HG03066 (cell line): ENCODE measurements around the gene CTXN1.
A peak's percentile ranks its signal among the peaks of the same experiment; 100 is the strongest.

Source experiments
- ATAC-seq: cut with Tn5 transposase; IDR thresholded peaks from one replicate; pipeline ENCODE4 v1.9.1; 2021; ENCODE audit warnings: low read depth; ENCODE audit not compliant: unreplicated experiment

The CTXN1 gene

DNA sequence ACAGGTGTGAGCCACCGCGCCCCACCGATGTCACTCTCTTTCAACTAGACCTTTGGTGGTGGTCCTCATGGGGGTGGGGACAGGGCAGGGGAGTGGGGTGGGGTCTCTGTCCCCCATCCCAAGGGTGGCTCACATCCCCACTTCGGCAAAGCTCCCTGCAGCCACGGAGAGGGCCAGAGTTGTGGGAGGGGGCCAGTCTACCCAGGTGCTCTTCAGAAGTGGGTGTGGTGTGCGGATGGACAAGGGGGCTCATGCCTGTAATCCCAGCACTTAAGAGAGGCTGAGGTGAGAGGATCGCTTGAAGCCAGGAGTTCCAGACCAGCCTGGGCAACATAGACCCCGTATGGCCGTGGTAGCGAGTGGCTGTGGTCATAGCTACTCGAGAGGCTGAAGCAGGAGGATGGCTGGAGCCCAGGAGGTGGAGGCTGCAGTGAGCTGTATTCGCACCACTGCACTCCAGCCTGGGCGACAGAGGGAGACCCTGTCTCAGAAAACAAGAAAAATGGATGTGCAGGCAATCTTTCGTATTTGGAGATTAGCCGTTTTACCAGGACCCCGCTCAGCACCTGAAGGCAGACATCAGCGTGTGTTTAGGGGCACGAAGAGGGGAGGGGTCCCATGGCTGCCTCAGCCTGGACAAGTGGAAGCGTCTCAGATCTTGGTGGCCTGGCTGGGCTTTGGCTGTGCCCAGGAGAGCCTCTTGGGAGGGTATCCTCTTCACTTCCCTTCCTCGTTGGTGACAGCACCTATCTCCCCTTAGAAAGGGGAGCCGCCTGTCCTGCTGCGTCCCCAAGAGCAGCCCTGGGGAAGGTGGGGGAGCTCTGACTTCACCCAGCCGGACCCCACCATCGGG, 10.5 kb downstream of the CTXN1 start:
- no peak for ATAC-seq

DNA sequence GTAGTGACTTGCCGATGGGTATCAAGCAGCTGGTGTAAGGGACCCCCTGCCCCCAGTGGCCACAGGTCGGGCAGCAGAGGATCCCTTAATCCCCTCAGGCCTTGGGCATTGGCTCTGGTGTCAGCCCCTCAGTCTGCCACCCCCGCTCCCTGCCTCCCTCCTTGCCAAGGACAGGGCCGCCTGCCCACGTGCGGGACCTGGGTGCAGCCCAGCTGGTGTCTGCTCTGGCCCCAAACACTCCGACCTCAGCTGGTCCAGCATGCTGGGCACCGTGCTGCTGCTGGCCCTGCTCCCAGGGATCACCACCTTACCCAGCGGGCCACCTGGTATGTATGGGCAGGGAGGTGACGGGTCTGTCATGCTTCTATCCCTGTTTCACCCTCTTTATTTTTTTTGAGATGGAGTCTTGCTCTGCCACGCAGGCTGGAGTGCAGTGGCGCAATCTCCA, 11.3 kb downstream of the CTXN1 start, which contains the start of gene TGFBR3L:
Gene TGFBR3L, plus strand, starts transcription at position 233 of the 448 bp plus-strand sequence.
- ATAC-seq = no peak

DNA sequence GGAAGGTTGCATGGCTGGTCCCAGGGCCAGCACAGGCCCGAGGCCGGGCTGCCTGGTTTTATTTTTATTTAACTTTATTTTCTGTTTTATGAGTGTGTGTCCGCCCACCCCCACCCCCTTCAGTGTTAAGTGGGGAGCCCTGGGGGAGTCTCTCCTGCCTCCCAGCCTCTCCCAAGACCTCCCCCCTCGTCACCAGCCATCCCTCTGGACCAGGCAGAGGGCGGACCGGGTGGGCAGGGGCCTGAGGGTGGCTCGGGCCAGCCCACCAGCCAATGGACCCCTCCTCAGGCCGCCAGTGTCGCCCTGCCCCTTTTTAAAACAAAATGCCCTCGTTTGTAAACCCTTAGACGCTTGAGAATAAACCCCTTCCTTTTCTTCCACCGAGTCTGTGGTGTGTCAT, 11.8 kb downstream of the CTXN1 start:
- no peak for ATAC-seq

DNA sequence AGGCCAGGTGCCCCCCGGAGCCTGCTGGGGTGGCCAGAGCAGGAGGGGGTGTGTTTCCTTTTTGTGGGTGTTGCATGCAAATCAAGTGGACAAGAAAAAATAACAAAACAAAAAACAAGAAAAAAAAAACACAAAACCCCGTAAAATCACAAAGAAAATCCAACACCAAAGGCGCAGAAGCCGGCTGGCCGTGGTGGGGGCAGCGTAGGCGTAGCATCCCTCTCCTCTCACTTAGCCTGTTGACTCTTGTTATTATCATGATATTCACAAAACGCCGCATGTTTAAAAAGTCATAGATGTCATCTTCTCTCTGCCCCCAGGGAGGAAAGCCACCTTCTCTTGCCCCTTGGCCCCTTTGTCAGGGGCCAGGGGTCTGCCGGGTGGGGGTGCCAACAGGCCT, 12.3 kb downstream of the CTXN1 start:
- no peak for ATAC-seq

DNA sequence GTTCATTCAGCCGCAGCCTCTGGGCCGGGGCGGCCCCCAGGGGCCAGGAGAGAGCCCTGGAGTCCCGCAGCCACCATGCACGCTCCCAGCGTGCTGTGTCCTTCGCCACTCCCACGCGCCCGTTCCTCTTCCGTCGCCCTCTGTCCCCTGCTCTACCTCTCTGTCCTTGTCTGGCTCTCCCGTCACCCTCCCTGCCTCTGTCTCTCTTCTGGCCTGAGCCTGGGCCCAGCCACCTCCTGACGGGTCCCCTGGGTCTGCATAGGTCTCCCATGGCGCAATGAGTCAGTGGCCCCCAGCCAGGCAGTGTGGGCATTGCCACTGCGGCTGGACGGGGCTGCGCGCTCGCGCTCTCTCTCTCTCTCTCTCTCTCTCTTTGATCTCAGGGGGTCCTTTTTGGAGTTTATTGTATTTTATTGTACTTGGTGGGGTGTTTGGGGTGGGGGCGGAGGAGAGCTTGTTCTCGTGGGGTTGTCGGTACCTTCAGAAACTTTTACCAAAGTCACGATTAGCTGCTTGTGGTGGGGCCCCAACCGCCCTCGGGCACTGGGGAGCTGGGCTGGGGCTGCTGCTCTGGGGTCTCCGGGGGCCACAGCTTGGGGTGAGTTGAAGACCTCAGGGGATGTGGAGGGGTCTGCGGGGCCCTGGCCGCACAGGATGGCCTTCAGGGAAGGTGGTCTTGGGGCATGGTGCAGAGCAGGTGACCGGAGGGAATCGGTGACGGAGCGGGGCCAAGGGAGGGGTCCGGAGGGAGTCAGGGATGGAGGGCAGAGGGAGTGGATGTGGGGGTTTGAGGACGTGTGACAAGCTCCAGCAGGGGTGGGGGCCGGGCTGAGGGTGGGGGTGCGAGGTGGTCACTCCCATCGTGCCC, 13.0 kb downstream of the CTXN1 start:
- ATAC-seq = no peak

DNA sequence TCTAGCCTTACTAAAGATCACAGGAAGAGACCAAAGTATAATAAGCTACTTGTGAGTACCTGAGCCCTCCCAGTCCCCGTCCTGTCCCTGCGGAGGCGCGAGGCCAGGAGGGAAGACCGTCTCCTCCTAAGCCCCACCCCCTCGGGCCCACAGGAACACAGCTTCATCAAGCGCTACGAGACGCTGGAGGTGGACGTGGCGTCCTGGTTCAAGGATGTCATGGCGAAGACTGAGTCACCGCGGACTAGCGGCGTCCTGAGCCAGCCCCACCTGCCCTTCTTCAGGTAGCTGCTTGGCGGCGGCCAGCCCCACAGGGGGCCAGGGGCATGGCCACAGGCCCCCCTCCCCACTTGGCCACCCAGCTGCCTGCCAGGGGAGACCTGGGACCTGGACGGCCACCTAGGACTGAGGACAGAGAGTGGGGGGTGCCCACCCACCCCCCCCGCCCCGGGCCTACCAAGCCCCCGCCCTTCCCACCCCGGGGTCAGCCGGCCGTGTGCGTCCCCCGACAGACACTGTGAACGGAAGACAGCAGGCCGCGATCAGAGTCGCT, 13.7 kb downstream of the CTXN1 start:
- ATAC-seq = no peak

DNA sequence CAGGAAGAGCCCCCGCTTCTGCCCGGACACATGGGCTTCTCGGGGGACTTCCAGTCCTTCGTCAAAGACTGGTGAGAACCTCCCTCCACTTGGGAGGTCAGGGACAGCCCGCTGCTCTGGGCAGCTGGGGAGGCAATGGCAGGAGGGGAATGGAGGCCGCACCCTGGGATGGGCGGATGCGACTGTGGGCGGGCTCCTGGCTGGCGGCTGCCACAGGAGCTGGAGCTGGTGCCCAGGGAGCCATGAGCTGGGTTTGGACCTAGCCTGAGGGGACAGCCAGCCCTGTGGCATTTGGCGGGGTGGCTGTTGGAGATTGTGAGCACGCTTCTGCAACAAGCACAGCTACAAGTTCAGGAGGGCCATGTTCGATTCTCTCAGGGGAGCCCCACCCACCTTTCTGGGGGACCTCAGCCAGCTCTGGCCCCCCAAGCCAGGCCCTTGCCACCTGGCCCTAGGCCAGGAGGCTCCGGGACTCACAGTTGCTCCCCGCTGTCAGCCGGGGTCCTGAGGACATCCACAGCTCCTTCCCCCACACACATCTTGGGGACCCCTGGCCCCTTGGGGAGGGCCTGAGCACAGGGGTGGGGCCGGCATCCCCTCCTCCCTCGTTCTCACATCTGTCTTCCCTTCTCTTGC, 14.3 kb downstream of the CTXN1 start:
- no peak for ATAC-seq

DNA sequence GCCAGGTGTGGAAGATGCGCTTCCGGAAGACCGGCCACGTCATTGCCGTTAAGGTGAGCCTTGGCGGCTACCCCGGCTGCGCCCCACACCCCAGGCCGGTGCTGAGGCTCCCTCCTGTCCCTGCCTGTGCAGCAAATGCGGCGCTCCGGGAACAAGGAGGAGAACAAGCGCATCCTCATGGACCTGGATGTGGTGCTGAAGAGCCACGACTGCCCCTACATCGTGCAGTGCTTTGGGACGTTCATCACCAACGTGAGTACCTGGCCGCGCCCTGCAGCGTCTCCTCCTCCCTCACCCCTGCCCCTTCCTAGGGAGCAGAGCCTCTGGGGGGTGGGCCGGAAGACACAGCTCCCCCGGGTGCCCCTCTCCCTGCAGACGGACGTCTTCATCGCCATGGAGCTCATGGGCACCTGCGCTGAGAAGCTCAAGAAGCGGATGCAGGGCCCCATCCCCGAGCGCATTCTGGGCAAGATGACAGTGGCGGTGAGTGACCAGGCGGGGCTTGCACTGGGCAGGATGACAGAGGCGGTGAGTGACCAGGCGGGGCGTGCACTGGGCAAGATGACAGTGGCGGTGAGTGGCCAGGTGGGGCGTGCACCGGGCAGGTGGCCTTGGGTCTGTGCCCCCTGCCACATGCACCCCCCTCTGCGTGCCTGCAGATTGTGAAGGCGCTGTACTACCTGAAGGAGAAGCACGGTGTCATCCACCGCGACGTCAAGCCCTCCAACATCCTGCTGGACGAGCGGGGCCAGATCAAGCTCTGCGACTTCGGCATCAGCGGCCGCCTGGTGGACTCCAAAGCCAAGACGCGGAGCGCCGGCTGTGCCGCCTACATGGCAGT, 15.4 kb downstream of the CTXN1 start:
- ATAC-seq = no peak

DNA sequence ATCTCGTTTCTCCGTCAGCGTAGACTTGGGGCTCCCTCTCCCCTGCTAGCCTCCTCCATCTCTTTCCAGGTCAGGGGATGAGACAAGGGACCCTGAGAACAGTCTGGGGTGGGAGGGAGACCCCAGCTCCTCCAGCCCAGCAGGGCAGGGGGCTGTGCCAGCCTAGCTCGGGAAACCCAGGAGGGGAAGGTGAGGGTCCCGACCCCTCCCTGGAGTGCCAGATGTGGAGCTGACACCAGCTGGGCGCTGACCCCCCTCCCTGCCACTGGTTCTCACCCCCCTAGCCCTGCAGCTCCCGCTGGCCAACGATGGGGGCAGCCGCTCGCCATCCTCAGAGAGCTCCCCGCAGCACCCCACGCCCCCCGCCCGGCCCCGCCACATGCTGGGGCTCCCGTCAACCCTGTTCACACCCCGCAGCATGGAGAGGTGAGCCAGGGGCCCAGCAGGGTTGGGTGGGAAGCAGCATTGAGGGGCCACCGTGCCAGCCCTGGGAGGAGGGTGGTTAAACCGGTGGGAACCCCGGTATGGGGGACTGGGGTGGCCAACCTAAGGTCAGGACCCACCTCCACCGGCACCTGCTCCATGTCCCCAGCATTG, 16.4 kb downstream of the CTXN1 start:
- no peak for ATAC-seq

DNA sequence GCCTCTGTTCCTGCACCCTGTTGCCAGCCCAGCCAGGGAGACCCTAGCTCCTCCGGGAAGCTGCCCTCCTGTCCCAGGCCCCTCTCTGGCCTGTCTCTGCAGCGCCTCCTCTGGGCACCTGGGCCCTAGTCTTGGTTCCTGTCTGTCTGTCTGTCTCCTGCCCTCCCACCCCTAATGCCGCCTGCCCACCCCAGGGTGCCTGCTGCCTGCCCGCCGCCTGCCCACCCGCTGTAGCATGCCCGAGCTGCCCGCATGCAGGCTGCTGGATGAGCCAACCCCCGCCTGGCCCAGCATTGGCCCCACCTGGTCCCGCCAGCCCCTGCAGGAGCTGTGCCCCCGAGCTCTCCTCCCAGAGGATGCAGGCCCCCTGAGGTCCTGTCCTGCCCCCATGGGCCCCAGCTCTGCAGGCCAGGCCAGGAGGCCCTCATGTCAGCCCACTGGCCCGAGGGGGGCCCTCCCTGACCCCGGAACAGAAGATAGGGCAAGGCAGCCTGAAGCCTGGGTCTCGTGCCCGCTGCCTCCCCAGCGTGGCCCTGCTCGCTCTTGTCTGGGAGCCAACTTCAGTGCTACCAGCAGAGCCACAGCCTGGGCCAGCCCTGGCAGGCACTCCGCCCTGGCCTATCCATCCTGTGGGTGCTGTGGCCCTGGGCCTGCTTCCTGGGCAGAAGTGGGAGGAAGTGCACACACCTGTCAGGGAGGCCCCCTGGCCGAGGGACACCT, 17.0 kb downstream of the CTXN1 start:
- ATAC-seq = no peak

DNA sequence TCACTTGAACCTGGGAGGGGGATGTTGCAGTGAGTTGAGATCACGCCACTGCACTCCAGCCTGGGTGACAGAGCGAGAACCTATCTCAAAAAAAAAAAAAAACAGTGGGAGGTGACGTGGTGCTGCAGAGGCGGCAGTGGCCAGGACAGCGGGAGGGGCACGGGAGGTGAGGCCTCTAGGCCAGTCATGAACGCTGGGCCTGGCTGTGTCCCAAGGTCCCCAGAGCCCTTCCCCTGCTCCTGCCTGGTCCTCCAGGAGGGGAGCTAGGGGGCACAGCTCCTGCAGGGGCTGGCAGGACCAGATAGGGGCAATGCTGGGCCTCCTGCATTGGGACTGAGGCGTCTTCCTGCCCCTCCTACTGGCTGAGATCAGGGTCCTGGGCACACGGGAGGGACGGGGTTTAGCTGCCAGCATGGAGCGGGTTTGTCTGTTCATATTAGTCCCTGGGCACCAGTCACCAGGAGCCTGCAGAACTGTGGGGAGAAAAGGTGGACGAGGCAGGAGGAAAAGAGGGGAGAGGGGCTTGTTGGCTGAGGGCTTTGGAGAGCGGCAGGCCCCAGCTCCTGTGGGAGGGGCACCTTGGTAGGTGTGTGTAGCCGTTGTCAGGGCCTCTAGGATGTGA, 17.7 kb downstream of the CTXN1 start:
- ATAC-seq = no peak

DNA sequence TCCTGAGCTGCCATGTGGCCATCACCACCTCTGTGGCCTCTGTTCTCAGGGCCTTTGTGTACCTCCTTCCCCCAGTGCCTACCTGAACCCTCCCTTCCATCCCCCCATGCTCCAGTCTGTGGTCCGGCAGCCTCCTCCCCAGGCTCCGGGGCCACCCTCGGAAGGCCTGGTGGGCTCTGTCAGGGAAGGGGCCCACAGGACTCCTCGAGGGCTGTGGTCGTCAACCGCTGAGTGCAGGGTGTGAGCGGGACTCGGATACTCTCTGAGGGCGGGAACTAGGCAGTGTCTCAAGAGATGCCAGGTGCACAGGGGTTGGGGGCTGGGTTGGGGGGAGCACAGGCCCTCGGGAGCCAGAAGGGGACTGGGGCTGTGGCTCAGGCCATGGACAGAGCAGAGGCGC, 18.4 kb downstream of the CTXN1 start:
- ATAC-seq = no peak

DNA sequence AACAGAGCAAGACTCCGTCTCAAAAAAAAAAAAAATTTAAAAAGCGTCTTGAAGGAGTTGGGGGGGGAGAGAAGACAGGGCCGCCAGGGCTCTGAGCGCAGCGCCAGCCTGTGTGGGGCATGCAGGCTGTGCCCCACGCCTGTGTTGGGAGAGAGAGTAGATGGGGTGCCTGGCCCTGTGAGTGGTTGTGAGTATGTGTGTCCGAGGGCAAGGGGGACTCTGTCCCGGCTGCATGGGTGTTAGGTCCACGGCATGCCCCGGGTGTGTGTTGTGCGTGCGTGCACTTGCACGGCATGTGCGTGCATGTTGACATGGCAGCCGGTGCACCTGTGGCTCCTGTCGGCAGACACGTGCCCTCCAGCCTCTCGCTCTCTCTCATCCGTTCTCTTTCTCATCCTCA, 18.8 kb downstream of the CTXN1 start:
- ATAC-seq = no peak

DNA sequence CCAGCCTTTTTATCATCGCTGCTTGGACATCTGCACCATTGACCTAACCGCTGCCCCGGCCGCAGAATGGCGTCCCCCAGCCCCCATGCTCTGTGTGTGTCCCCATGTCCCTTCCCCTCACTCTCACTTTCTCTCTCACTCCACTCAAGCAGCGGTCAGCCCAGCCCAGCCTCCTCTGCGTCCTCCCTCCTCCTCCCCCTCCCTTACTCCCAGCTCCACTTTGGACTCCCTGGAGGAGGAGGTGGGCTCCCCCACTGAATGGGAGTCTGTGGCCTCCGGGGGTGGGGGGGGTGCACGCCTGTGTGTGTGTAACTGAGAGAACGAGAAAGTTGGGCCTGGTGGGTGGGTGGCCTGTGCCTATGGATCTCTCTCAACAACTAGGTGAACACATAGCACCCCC, 20.1 kb downstream of the CTXN1 start:
- no peak for ATAC-seq

DNA sequence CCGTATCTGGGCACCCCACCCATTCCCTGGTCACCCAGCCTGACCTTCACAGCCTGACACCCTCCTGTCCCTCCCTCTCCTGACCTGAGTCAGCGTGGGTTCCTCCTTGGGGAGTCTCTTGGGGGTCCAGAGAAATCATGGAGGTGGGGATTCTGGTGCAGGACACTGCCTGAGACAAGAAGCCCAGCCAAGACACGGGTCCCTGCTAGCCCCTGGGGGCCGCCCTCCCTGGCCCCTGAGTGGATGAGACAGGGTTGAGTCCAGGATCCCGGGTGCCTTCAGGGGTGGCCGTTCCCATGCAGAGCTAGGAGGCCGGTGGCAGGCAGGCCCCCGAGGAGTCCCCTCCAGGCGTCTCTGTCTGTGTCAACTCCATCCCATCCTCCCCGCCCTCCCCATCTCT, 20.7 kb downstream of the CTXN1 start:
- ATAC-seq = no peak

DNA sequence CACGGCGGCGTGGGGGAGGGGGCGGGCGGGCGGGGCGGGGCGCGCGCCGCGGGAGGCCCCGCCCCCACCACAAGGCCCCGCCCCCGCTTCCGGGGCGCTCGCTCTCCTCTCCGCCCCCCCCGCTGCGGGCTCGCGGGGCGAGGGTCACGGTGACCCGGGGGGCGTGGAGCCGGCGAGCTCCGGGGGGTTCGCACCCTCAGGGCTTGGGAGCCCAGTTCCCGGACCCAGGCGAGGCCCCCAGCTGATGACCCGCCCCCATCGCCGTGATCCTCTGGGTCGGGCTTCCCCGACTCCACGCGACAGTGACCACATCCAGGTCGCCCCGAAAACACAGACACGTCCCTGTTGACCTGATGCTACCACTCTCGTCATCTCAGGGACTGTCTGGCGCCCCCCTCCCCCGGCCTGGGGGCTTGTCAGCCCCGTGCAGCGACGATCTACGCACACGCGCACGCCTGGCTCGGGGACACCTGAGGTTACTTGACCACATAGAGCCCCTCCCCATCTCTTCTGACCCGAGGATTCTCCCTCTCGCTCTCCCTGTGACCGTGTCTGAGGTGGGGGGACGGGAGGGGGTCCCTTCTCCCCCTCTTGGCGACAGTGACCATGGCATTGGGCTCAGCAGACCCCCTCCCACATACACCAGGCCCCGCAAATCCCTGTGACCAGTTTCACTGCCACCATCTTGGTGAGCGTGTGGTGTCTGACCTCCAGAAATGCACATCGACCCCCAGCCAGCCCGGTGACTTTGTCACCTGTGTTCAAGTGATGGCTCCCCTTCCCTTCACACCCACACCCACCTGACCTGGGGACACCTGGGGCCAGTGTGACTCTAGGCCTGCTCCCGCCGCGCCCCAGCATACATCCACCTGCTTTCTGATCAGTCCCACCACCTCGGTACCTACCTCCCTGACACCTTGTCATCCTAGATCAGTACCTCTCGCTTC, 21.6 kb downstream of the CTXN1 start:
- peak; percentile 32 for ATAC-seq
